Measurements from ENCODE around the gene ADGRD1.

The ADGRD1 gene

GRCh38 chr12:131076791-131077747, 123.4 kb downstream of the ADGRD1 start:
- DNase-seq, result no peak

DNA sequence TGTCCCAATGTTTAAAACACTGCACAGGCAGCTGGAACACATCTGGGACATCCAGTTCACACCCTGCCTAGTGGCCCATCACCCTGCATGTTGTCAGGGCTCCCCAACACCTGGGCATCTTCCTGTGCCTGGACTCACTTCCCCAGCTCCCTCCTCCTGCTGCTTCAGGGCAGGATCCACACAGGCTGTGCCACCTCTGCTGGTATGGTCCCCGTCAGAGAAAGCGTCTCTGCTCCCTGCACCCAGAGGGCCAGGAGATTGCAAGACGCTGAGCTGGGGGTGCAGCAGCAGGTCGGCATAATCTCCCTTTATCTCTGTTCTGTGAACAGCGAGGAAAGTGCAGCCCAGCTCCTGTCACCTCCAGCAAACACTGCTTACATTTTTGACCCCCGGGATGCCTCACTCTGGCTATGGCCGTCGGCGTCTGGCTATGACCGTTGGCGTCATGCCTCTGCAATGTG, 124.3 kb downstream of the ADGRD1 start:
- no peak for DNase-seq

DNA sequence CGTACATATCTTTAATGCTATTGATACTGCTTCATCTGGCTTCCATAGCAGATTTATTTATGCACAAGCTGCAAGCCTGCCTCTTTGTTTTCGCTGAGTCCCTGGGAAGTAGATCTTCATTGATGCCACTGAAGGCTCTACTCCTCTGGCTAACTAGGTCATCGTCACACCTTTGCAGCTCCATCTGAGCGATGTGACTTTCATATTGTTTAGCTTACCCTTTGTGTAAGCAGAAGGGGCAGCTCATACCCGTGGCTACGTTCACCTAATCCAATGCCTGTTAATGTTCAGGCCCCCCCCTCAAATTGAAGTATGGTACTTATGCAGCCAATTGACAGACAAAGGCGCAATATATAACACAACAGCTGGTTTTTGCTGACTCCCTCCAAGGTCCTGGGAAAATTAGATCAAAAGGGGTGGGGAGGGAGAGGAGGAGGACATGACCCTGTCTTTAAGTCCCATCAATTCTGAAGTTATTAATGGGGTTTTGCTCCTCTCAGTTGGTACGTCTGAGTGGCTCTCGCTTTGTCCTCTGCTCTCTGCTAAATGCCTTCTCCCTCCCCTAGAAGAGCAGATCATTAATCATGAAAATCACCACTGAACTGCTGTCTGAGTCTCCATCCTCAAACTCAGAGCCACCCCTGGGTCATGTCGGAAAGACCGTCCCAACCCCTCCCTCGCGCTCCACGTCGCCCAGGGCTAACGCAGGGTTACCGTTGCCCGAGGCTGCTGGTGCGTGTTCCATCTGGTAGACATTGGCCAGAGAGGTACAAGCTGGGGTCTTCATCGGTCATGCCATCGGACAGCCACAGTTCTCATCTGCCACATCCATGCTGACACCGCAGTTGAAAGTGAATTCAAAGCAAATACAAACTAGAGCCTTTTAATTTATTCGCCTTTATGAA, 128.8 kb downstream of the ADGRD1 start:
- no peak for DNase-seq

- DNase-seq, result no peak
Measured at GRCh38 chr12:131084341-131085011, 130.8 kb downstream of the ADGRD1 start.

- no peak for DNase-seq
Measured at GRCh38 chr12:131085125-131085815, 131.6 kb downstream of the ADGRD1 start.

GRCh38 chr12:131085816-131086591, 132.3 kb downstream of the ADGRD1 start:
- no peak for DNase-seq

- DNase-seq, result no peak
Measured at GRCh38 chr12:131087302-131087818, 133.7 kb downstream of the ADGRD1 start.

DNA sequence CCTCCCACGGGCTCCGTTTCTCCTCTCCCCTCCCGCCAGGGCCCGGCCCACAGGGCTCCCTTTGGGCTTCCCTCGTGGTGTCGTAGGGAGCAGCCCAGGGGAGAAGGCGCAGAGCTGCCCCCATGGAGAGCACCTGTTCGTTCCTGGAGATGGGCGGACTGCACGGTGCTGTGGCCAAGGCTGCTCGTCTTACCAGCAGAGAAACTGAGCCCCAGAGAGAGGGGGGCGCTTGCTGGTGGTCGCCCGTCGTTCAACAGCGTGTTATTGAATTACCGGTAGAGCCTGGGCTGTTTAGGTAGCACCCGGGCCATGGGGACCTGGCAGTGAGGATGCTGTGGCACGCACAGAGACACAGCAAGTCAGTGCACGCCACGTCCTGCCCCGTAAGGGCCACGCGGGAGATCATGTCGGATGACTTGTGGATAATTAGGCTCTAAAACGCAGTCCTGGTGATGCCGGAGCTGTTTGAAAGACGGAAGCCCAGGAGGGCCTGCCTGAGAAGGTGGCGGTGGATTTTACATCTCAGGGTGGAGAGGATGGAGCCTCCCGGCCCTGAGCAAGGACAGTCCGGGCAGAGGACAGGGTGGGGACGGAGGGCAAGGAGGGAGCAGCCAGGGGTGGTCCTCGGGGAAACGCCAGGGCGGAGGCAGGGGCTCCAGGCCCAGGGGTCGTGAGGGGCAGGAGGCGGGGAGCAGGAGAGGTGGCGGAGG, 134.4 kb downstream of the ADGRD1 start:
- no peak for DNase-seq

DNA sequence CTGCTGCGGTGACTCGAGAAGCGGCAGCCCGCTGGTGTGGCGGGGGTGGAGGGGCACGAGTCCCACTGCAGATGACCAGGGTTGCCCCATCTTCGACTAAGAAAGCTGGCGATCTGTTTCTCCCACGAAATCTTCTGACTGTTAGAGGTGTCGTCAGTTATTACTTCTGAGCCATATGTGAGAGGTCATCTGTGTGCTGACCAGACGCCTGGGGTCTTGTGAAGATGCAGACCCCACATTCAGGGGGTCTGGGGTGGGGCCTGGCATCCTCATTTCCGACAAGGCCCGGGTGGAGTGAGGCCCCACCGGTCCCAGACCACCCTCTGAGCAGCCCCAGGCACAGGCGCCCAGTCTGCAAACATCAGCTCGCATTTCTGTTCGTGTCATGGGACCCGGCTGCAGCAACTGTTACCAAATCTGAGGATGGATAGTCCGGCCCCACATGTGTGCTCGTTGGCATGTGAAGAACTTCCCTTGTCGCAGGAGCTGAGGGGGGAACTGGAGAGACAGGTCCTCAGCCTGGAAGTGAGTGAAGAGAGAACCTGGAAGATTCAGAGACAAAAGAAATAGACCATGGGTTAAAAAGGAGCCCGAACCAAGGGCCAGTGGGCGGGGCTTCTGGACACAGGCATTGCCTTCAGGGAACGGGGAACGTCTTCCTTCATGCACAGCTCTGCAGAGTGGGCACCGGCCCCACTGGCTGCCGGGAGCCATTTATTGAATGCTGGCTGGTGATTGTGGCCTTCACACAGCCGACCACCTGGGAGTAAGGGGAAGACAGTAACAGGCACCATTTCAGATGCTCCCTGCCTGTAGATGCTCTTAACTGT, 135.2 kb downstream of the ADGRD1 start:
- no peak for DNase-seq

GRCh38 chr12:131089531-131090273, 136.0 kb downstream of the ADGRD1 start:
- no peak for DNase-seq

GRCh38 chr12:131090274-131091210, 136.8 kb downstream of the ADGRD1 start:
- no peak for DNase-seq

DNA sequence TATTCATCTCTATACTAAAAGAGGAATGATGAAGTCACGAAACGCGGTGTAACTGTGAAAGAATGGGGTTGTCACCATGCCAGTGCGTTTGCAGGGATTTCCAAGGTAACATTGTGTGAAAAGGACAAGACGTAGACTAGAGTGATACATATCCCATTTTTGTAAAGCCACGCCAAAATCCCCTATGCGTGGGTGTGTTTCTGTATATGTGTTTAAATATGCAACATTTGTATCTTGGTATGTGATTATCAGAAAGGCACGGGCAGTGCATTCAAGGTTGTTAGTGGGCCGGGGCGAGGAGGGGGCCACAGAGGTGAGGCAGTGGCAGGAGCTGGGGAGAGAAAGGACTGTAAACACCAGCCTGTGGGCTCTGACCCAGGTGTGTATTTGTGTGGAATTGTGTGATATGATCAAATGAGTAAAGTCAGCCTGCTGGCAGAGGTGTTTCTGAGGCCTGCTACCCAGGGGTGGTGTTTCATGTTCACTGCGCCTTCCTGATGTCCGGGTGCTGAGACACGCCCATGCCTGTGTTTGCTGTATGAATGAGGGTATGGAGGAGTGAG, 137.8 kb downstream of the ADGRD1 start:
- DNase-seq, result no peak

DNA sequence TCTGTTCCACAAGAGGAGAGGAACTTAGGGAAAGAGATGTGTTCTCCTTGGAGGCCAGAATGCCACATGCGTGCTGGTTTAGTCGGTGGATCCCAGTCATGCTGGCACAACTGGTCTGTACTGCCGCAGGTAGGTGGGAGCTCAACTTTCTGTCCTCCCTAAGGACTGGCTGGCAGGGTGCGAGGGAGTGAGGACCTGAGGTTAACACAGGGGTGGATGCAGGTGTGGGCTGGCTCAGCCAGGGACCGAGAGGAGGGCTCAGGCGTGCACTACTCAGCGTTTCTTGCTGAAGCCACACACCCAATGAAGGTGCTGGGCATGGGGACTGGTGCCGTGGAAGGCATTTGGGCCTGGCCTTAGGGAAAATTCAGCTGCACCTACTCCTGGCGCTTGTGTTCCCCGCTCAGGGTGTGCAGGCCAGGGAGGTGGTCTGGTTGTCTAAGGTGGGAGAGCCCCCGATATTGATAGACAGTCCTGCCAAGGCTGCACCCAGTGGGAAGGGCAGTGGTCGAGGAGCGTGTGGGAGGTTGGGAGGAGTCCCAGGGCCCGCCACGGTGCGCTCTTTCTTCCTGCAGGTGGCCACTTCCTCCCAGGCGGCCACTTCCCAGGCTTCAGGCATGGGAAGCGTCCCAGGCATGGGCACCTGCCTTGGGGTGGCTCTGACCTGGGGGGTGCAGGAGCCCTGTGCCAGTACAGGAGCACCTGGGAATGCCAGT, 138.4 kb downstream of the ADGRD1 start:
- DNase-seq, result no peak

DNA sequence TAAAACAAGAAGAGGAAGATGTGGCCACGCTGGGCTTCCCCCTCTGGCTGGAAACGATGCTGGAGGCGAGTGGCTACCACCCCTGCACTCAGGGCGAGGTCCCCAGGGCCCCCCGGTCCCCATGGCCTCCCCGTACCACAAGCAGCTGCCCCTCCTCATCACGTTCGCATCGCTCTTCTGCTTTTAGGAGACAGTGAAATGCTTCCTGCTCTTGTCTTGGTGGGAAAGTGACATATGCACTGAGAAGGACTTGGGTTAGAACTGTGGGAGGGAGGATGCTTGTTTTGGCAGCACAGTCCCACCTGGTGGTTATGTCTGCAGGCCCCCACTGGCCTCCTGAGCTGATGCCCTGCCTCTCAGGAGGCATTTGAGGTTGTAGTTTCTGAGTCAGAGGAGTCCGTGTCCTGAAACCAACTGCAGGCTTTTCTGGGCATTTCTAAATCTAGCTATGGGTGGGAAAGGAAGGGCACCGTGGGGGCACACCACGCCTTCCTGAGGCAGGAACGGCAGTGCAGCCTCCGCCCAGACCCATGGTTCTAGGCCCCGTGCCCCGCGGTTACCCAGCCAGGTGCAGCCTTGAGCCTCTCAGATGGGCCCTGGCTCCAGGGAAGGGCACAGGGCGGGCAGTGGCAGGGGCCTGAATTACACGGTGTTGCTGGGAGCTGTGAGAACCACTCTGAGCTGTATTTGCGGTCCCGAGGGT, 139.3 kb downstream of the ADGRD1 start:
- no peak for DNase-seq

GRCh38 chr12:131093604-131093955, 139.9 kb downstream of the ADGRD1 start:
- DNase-seq, result no peak
